Choroid plexus epithelial cell (primary cell): ENCODE results near the gene PNCK.

Source experiments
- DNase-seq: peaks from one replicate; pipeline ENCODE4 v3.0.0-alpha.2; 2010; ENCODE audit warnings: low read depth
- H3K4me3 ChIP-seq: 2 replicates; pipeline ENCODE4 v1.5.1; 2011; ENCODE audit warnings: low read depth, mild to moderate bottlenecking, control low read depth, low read length, moderate library complexity
- CTCF ChIP-seq: conservative IDR thresholded peaks from 2 replicates; pipeline ENCODE4 v1.5.1; 2011; ENCODE audit warnings: low read depth, mild to moderate bottlenecking, control low read depth, inconsistent platforms, low read length, moderate library complexity

The PNCK gene

GRCh38 chrX:153633607-153634180, 39.9 kb downstream of the PNCK start:
- H3K4me3 ChIP-seq, result no peak overlapping the region
- no peak for DNase-seq
- TF ChIP-seq CTCF, result no peak

- TF ChIP-seq CTCF, result no peak
- no peak overlapping the region for H3K4me3 ChIP-seq
- DNase-seq, result no peak
These were observed 40.6 kb downstream of the PNCK start for GRCh38 chrX:153633048-153633447.

- DNase-seq, result no peak
- no peak overlapping the region for H3K4me3 ChIP-seq
- TF ChIP-seq CTCF, result no peak
These were observed 41.0 kb downstream of the PNCK start for GRCh38 chrX:153632595-153632946.

GRCh38 chrX:153631907-153632594, 41.6 kb downstream of the PNCK start:
- no peak for DNase-seq
- TF ChIP-seq CTCF, result no peak
- H3K4me3 ChIP-seq, result no peak overlapping the region

GRCh38 chrX:153631346-153631745, 42.3 kb downstream of the PNCK start:
- no peak overlapping the region for H3K4me3 ChIP-seq
- no peak for DNase-seq
- no peak for TF ChIP-seq CTCF

- no peak for DNase-seq
- no peak for TF ChIP-seq CTCF
These were observed 44.9 kb downstream of the PNCK start for GRCh38 chrX:153628665-153629064.

GRCh38 chrX:153628129-153628528, 45.5 kb downstream of the PNCK start:
- no peak overlapping the region for H3K4me3 ChIP-seq
- TF ChIP-seq CTCF, result no peak
- no peak for DNase-seq

More at GRCh38 chrX:153628665-153629064, 44.9 kb downstream of the PNCK start:
- no peak overlapping the region for H3K4me3 ChIP-seq
